ENCODE measurements around the gene NDUFS7.

The NDUFS7 gene

GRCh38 chr19:1383312-1384084 lies at the start of gene NDUFS7:
TSS of gene NDUFS7 (plus strand) at chr19:1383907. CDS start at chr19:1383927, 20 bp downstream.
- peak; percentile 90 for DNase-seq

GRCh38 chr19:1336079-1336684 lies 47.5 kb upstream of the NDUFS7 start:
- no peak for DNase-seq

DNA sequence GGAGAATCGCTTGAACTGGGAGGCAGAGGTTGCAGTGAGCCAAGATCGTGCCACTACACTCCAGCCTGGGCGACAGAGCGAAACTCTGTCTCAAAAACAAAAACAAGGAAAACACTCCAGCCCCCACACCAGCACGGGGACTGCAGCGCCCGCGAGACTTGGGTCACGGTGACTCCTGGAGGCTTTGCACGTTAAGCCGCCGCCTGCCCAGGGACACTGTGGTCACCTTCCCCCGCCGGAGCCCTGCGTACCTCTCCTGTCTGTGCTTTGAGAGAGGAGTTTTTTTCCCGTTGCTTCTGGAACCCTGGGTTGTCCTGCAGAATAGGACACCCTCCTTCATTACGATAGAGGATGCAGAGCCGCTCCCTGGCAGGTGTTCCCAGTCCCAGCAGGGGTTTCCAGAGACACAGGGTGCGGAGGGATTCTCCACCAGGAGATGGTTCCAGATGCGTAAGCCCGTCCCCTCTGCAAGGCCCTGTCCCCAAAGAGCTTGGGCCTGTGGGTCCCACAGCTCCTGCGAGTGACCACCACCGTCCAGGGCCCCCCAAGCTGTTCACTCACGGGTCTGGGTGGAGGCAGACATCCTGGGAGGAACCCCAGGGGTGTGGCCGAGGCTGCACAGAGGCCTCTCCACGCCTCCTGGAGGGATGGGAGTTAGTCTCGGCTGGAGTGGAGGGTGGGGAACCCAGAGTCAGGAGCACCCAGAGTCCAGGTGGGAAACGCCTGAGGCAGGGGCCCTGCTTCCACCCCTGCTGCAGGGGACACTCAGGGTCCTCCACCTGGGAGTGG lies 42.8 kb upstream of the NDUFS7 start:
- no peak for DNase-seq

DNA sequence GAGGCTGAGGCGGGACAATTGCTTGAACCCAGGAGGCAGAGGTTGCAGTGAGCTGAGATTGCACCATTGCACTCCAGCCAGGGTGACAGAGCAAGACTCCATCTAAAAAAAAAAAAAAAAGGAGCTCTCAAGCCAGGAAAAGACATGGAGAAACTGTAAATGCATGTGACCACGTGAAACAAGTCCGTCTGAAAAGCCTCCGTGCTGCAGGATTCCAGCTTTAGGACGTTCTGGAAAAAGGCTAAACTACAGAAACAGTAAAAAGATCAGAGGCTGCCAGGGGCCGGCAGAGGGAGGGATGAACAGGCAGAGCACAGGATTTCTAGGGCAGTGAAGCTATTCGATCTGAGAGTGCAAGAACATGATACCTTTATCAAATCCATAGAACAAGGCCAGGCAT lies 40.7 kb upstream of the NDUFS7 start:
- no peak for DNase-seq

GRCh38 chr19:1349211-1349610 lies 34.5 kb upstream of the NDUFS7 start:
- DNase-seq, result no peak

- DNase-seq, result no peak
Observed at GRCh38 chr19:1350867-1351266, 32.8 kb upstream of the NDUFS7 start.

- DNase-seq, result no peak
Observed at GRCh38 chr19:1351381-1351851, 32.3 kb upstream of the NDUFS7 start.

GRCh38 chr19:1353144-1353543 lies 30.6 kb upstream of the NDUFS7 start:
- DNase-seq, result no peak

- DNase-seq, result no peak
Observed at GRCh38 chr19:1354970-1355567, 28.6 kb upstream of the NDUFS7 start.

GRCh38 chr19:1355568-1356507 lies 27.9 kb upstream of the NDUFS7 start:
- peak; percentile 12 for DNase-seq

GRCh38 chr19:1356508-1356865 lies 27.2 kb upstream of the NDUFS7 start:
- no peak for DNase-seq

- no peak for DNase-seq
Observed at GRCh38 chr19:1357531-1358109, 26.1 kb upstream of the NDUFS7 start.

GRCh38 chr19:1360126-1360817 lies 23.4 kb upstream of the NDUFS7 start:
- no peak for DNase-seq

- no peak for DNase-seq
Observed at GRCh38 chr19:1360818-1361461, 22.8 kb upstream of the NDUFS7 start.

DNA sequence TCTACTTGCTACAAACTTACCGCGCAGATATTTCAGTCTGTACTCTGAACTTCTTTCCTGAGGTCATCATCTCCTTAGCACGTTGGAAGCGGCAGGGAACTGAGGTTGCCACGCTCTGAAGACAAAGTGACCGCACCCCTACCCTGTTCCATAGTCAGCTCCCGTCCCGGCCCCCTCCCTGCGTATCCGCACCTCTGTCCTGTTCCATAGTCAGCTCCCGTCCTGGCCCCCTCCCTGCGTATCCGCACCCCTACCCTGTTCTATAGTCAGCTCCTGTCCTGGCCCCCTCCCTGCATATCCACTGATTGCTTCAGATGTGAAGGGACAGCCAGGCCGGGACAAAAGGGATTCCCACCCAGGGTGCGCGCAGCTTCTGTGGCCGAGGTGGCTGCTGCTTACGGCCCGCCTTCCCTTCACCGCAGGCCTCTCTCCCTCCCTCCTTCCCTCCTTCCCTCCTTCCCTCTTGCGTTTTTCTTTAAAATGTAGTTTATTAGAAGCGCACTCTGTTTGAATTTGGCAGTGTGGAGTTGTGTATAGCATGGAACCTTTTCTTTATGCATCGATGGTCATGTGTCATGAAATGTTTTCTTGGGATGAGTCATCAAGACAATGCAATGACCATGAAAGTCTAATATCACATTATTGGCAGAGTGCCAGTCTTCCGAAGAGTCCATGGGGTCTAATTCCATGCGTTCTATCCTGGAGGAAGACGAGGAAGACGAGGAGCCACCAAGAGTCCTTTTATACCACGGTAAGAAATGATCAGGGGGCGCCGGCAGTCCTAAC lies 21.9 kb upstream of the NDUFS7 start:
- DNase-seq, result no peak

GRCh38 chr19:1362387-1363257 lies 21.1 kb upstream of the NDUFS7 start:
- DNase-seq, result no peak

DNA sequence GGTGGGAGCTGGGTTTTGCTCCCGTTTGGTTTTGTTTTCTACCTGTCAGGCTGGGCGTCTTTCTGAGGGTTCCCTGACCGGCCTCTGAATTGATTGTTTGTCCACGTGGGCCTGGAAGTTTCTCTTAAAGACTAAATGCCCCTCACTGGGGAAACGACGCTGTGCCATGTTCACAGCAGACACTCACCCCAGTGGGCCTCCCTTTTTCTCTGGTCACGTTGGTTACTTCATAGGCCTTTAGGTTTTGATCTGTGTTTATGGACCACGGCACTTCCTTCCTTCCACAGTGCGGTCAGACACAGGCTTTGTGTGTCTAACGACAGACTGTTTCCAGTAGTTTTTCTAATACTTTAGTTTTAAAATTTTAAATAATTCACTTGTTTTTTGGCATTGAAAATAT lies 20.1 kb upstream of the NDUFS7 start:
- DNase-seq, result no peak

DNA sequence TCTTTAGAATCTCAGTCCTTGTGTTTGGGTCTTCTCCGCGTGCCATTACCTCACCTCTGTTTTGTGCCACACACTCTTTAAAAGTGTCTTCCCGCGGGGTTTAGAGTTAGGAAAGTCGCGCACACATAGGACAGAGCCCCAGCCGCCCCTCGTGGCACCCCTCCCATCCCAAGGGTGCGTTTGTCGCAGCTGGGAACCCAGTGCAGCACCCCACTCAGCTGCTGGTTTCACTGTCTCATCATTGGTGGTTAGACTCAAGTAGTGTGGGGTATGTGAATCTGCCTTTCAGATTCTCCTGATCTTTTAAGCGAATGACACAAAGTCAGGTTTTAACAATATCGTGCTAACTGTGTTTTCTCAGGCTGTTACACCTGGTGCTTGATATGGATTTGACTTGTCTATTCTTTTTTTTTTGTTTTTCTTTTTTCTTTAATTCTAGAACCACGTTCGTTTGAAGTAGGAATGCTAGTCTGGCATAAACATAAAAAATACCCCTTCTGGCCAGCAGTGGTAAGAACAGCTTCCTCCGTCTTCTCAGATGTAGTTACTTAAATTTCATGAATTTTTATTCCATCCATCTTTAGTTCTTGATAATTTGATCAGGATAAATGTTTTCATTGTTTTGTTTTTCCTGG lies 19.5 kb upstream of the NDUFS7 start:
- DNase-seq, result no peak

All from activated naive CD4-positive, alpha-beta T cell treated with Interleukin-2 at 50 U/mL for 16 hours (primary cell).